ES-I3 (cell line): Measurements from ENCODE around the gene TCOF1.

ENCODE experiments used
- H3K36me3 ChIP-seq: 2 replicates; pipeline ENCODE4 v1.6.1; 2013; ENCODE audit warnings: mild to moderate bottlenecking, low read length, control low read depth, moderate library complexity; ENCODE audit not compliant: insufficient read depth
- H3K4me1 ChIP-seq: 2 replicates; pipeline ENCODE4 v1.6.1; 2013; ENCODE audit warnings: mild to moderate bottlenecking, control low read depth, low read length; ENCODE audit not compliant: insufficient read depth
- H3K9ac ChIP-seq: 2 replicates; pipeline ENCODE4 v1.6.1; 2013; ENCODE audit warnings: low read depth, mild to moderate bottlenecking, low read length, moderate library complexity
- H3K9me3 ChIP-seq: 2 replicates; pipeline ENCODE4 v1.6.1; 2013; ENCODE audit warnings: mild to moderate bottlenecking, low read length, moderate library complexity; ENCODE audit not compliant: control insufficient read depth, insufficient read depth

Gene TCOF1

GRCh38 chr5:150319484-150319790 lies 38.1 kb upstream of the TCOF1 start:
- H3K4me1 ChIP-seq = peaks cover 34% of the 10 kb centered on the region
- no peaks in the 10 kb centered on the region for H3K36me3 ChIP-seq
- no peaks in the 10 kb centered on the region for H3K9me3 ChIP-seq
- H3K9ac ChIP-seq = no peak overlapping the region

- H3K4me1 ChIP-seq = peaks cover 34% of the 10 kb centered on the region
- no peak overlapping the region for H3K9ac ChIP-seq
- no peaks in the 10 kb centered on the region for H3K36me3 ChIP-seq
- no peaks in the 10 kb centered on the region for H3K9me3 ChIP-seq
These were observed 37.4 kb upstream of the TCOF1 start for GRCh38 chr5:150320044-150320613.

DNA sequence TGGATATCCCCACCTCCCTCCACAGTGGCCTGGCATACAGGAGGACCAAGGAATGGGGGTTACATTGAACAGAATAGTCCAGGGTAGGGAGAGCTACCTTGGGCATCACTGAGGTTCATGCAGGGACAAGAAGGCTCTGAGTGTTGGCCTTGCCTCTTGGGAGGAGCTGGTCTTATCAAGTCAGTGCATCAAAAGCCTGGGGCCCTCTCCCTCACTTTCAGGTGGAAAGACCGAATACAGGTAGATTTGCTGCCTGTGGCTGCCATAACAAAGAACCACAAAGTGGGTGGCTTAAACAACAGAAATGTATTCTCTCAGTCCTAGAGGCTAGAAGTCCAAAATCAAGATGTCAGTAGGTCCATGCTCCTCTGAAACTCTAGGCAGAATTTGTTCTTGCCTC lies 36.3 kb upstream of the TCOF1 start:
- peaks cover 34% of the 10 kb centered on the region for H3K4me1 ChIP-seq
- H3K9me3 ChIP-seq = no peaks in the 10 kb centered on the region
- H3K9ac ChIP-seq = no peak overlapping the region
- H3K36me3 ChIP-seq = no peaks in the 10 kb centered on the region

DNA sequence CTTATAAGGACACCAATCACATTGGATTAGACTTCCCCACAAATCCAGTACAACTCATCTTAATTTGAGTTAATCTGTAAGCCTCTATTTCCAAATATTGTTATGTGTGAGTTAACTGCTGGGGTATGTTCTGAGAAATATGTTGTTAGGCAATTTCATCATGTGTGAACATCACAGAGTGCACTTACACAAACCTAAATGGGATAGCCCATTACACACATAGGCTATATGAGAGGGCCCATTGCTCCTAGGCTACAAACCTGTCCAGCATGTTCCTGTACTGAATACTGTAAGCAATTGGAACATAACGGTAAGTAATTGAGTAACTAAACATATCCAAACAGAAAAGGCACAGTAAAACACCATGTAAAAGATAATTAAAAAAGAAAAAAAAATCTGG lies 35.7 kb upstream of the TCOF1 start:
- no peaks in the 10 kb centered on the region for H3K36me3 ChIP-seq
- no peaks in the 10 kb centered on the region for H3K9me3 ChIP-seq
- no peak overlapping the region for H3K9ac ChIP-seq
- peaks cover 31% of the 10 kb centered on the region for H3K4me1 ChIP-seq

GRCh38 chr5:150322202-150322601 lies 35.3 kb upstream of the TCOF1 start:
- H3K9ac ChIP-seq = no peak overlapping the region
- peaks cover 30% of the 10 kb centered on the region for H3K4me1 ChIP-seq
- no peaks in the 10 kb centered on the region for H3K9me3 ChIP-seq
- H3K36me3 ChIP-seq = no peaks in the 10 kb centered on the region

DNA sequence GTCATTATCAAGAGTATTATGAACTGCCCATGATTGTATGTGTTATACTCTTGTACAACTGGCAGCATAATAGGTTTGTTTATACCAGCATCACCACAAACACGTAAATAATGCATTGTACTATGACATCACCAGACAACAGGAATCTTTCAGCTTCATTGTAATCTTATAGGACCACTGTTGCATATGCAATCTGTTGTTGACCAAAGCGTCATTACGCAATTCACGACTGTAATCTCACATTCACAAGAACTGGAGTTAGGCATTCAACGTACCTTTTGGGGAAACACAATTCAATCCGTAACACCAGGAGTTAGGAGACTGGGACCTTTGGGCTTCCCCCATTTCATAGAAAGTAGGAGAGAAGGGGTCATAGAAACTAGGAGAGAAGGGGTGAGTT lies 34.4 kb upstream of the TCOF1 start:
- Histone ChIP-seq H3K9ac (no peak overlapping the region), H3K4me1 (peaks cover 22% of the 10 kb centered on the region), H3K9me3 (no peaks in the 10 kb centered on the region), H3K36me3 (no peaks in the 10 kb centered on the region)

DNA sequence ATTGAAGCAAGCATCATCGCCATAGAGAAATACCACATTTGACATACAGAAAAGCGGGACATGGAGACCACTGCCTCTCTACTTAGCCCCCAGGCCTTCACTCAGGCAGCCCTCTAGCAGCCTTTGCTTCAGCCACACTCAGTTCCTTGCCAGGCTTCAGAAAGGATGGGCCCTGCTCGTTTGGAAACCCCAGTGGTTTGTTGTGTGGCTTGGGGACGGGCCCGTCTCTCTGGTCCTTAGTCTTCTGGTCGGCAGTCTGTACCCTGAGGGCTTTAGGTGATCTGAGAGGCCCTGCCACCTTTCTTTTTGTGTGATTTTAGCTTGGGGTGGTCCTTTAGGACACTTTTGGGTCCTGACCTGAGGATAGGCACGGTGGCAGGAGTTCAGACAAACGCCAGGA lies 33.7 kb upstream of the TCOF1 start:
- Histone ChIP-seq H3K9me3 (no peaks in the 10 kb centered on the region), H3K9ac (no peak overlapping the region), H3K4me1 (peaks cover 14% of the 10 kb centered on the region), H3K36me3 (no peaks in the 10 kb centered on the region)

GRCh38 chr5:150325426-150325825 lies 32.1 kb upstream of the TCOF1 start:
- no peaks in the 10 kb centered on the region for H3K36me3 ChIP-seq
- H3K9me3 ChIP-seq = no peaks in the 10 kb centered on the region
- no peak overlapping the region for H3K9ac ChIP-seq
- 0 out of 2 replicates have a peak, but pooled peaks cover 4% of the 10 kb centered on the region for H3K4me1 ChIP-seq

DNA sequence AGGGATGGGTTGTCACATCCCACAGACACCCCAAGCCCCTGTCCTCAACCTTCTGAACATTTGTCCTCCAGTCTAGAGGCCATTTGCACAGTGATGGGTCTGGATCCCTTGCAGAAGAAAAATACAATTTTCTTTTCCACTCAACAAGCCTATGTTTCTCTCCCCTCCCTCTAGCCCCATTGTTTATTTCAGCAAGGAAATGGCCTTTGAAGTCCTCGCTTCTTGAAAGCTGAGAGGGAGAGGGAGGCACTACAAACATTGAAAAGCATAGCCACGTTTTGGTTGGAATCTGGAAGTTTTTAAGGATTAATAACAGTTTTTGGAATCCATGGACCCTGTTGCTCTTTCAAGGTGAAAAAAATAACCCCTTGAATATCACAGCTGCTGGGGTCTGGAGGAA lies 30.8 kb upstream of the TCOF1 start:
- H3K9ac ChIP-seq = no peak overlapping the region
- no peaks in the 10 kb centered on the region for H3K36me3 ChIP-seq
- H3K9me3 ChIP-seq = no peaks in the 10 kb centered on the region
- 0 out of 2 replicates have a peak, but pooled peaks cover 4% of the 10 kb centered on the region for H3K4me1 ChIP-seq

DNA sequence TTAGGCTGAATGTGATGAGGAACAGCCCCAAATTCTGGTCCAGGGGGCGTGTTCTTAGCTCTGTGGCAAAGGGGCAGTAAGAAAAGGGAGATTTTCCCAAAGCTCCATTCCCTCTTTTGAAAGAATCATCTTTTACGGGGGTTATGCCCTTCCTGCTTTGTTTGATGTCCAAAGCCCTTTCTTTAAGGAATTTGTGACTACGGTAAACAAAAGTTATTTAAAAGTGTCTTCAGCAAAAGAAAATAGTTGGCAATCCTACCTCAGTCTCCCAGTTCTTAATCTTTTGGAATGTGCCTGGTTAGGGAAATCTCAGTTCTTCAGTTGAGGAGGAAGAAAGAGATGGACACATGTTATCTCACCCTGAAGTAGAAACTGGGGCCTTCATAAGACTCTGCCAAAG lies 30.4 kb upstream of the TCOF1 start:
- Histone ChIP-seq H3K9me3 (no peaks in the 10 kb centered on the region), H3K9ac (no peak overlapping the region), H3K36me3 (no peaks in the 10 kb centered on the region), H3K4me1 (0 out of 2 replicates have a peak, but pooled peaks cover 4% of the 10 kb centered on the region)

GRCh38 chr5:150328515-150328914 lies 29.0 kb upstream of the TCOF1 start:
- Histone ChIP-seq H3K4me1 (0 out of 2 replicates have a peak, but pooled peaks cover 4% of the 10 kb centered on the region), H3K9ac (no peak overlapping the region), H3K36me3 (no peaks in the 10 kb centered on the region), H3K9me3 (no peaks in the 10 kb centered on the region)

DNA sequence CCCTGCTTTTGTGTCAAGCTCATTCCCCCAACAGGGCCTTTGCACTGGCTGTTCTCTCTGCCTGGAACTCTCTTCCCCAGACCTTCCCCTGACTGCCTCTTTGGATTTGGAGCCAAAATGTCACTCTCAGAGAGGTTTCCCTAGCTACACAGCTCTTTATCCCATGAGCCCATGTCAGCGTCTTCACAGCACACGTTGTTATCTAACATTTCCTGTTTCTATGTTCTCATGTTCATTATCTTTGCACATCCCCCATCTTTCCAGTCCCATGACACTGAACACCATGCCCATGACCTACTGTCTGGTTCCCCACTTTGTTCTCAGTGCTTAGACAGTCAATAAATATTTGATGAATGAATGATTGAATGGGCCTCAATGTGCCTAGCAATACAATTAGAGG lies 28.5 kb upstream of the TCOF1 start:
- Histone ChIP-seq H3K4me1 (0 out of 2 replicates have a peak, but pooled peaks cover 4% of the 10 kb centered on the region), H3K9me3 (no peaks in the 10 kb centered on the region), H3K36me3 (no peaks in the 10 kb centered on the region), H3K9ac (no peak overlapping the region)

DNA sequence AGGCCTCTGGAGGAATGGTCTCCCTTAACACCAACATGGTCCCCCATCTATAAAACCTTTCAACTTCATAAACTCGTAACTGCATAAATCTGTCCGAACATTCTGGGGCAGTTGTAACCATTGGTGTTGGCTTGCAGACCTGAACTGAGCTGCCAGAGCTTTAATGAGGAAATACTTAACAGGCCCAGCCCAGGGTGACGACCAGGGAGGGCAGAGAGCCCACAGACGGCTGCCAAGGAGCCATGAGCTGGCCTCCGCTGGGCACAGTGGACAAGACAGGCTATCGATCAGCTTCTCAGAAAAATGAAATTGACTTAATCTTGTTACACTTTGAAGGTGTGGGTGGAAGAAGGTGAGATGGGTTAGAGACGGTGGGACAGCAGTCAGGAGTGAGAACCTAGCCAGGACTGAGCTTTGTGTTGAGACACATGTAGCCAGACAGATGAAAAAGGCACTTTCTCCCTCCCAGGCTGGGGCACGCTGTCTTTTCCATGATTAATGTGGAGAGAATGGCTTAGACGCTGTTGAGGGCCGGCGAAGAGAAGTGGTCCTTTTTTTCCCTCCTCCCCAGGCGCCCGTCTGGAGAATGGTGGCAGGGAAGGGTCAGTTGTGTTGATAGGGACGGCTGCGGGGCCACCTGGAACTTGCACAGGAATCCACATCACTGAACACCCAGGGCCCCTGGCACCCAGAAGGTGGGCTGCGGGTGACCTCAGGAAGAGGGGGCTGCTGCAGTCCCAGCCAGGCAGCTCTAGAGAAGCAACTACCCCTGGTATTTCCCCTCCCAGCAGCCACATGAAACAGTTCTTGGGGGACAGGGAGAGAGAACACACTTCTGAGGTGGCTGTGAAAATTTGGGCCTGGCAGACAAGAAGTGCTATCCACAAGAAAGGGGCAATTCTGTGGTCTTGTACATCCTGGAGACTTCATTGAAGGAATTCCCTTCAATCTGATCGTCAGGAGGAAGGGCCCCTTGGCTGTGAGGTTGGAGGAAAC lies 27.3 kb upstream of the TCOF1 start:
- Histone ChIP-seq H3K9me3 (no peaks in the 10 kb centered on the region), H3K9ac (no peak overlapping the region)

GRCh38 chr5:150333400-150333799 lies 24.1 kb upstream of the TCOF1 start:
- H3K9ac ChIP-seq = no peak overlapping the region
- H3K4me1 ChIP-seq = peaks cover 7% of the 10 kb centered on the region; the same call in 1 of the 2 replicates
- H3K36me3 ChIP-seq = no peaks in the 10 kb centered on the region
- H3K9me3 ChIP-seq = no peaks in the 10 kb centered on the region

More for the DNA sequence above, 27.3 kb upstream of the TCOF1 start:
- H3K4me1 ChIP-seq = peaks cover 10% of the 10 kb centered on the region; the same call in 1 of the 2 replicates
- H3K36me3 ChIP-seq = no peaks in the 10 kb centered on the region

DNA sequence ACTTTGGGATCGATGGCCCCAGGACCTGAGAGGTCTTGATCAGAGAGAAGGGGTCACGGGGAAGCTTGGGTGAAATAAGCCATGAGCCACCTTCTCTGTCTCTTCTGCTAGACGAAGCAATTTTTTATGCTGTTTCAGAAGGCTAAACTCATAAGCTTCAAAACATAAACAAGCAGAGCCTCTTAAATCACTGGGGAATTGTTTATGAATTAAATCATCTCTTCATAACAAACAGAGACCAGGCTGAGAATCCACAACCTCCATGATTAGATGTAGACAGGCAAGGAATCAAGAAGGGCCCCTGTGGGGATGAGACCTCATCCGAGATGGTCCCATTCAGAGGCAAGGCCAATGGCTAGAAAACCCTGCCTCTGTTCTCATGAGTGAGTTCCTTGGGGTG lies 21.7 kb upstream of the TCOF1 start:
- peaks cover 7% of the 10 kb centered on the region; the same call in 1 of the 2 replicates for H3K4me1 ChIP-seq
- H3K9me3 ChIP-seq = no peaks in the 10 kb centered on the region
- no peaks in the 10 kb centered on the region for H3K36me3 ChIP-seq
- no peak overlapping the region for H3K9ac ChIP-seq
